Keratinocyte (primary cell): ENCODE measurements around the gene ORM1. TPM values are rescaled to one million over a fixed set of nuclear protein-coding genes. Genes with fewer than 3 reads are reported as not detected.

ENCODE experiments used
- DNase-seq: peaks from one replicate; pipeline ENCODE4 v3.0.0-alpha.2; 2011; ENCODE audit warnings: low read depth, missing footprints, low spot score
- FAIRE-seq: peaks from 2 replicates; lab custom pipeline; 2011; peaks lifted over from hg19 to GRCh38; lab: Jason Lieb, UNC
- H2AFZ ChIP-seq: 2 replicates; pipeline ENCODE4 v1.6.0; 2012; ENCODE audit warnings: low read length, control low read depth, inconsistent platforms; ENCODE audit not compliant: control insufficient read depth
- H3K27ac ChIP-seq: 2 replicates; pipeline ENCODE4 v1.5.1; 2011; ENCODE audit warnings: low read length; ENCODE audit not compliant: control insufficient read depth, insufficient read depth
- H3K27me3 ChIP-seq: 3 replicates; pipeline ENCODE4 v1.6.0; 2011; ENCODE audit warnings: low read length; ENCODE audit not compliant: control insufficient read depth, insufficient read depth; ENCODE audit errors: extremely low read depth
- H3K36me3 ChIP-seq, 2 experiments: 2 replicates in 1 of 2; 3 replicates in 1 of 2; pipeline ENCODE4 v1.5.1; 2011; ENCODE audit warnings: low read length in 2 of 2, mild to moderate bottlenecking in 1 of 2; ENCODE audit not compliant: control insufficient read depth in 2 of 2, insufficient read depth in 2 of 2; ENCODE audit errors: extremely low read depth in 1 of 2
- H3K4me1 ChIP-seq: 3 replicates; pipeline ENCODE4 v1.5.1; 2011; ENCODE audit warnings: low read length; ENCODE audit not compliant: control insufficient read depth, insufficient read depth; ENCODE audit errors: extremely low read depth
- H3K4me2 ChIP-seq: 3 replicates; pipeline ENCODE4 v1.6.0; 2011; ENCODE audit warnings: low read depth, low read length; ENCODE audit not compliant: control insufficient read depth, insufficient read depth; ENCODE audit errors: extremely low read depth
- H3K4me3 ChIP-seq, 3 experiments: fragments of 200-600 bp in 1 of 3; sonication (generic) in 1 of 3; 2 replicates in 2 of 3; 3 replicates in 1 of 3; pipeline ENCODE4 v1.5.1; 2011 to 2016; ENCODE audit warnings: low read length in 3 of 3, mild to moderate bottlenecking in 3 of 3, control low read depth in 2 of 3, inconsistent platforms in 1 of 3, low read depth in 1 of 3, mixed read lengths in 1 of 3, mixed run types in 1 of 3, moderate library complexity in 1 of 3; ENCODE audit not compliant: control insufficient read depth in 2 of 3, insufficient read depth in 2 of 3; ENCODE audit errors: extremely low read depth in 1 of 3
- H3K79me2 ChIP-seq: 2 replicates; pipeline ENCODE4 v1.6.0; 2012; ENCODE audit warnings: low read length; ENCODE audit not compliant: control insufficient read depth, insufficient read depth
- H3K9ac ChIP-seq: 3 replicates; pipeline ENCODE4 v1.6.0; 2011; ENCODE audit warnings: low read length; ENCODE audit not compliant: control insufficient read depth, insufficient read depth; ENCODE audit errors: extremely low read depth
- H3K9me1 ChIP-seq: 3 replicates; pipeline ENCODE4 v1.6.0; 2011; ENCODE audit warnings: low read length; ENCODE audit not compliant: control insufficient read depth, insufficient read depth; ENCODE audit errors: extremely low read depth
- H3K9me3 ChIP-seq: 2 replicates; pipeline ENCODE4 v1.5.1; 2012; ENCODE audit warnings: low read depth, low read length; ENCODE audit not compliant: control insufficient read depth
- H4K20me1 ChIP-seq: 3 replicates; pipeline ENCODE4 v1.6.0; 2011; ENCODE audit warnings: low read length; ENCODE audit not compliant: control insufficient read depth, insufficient read depth; ENCODE audit errors: extremely low read depth
- EZH2 ChIP-seq: IDR thresholded peaks from one replicate; pipeline ENCODE4 v1.6.1; 2012; ENCODE audit warnings: inconsistent platforms, mild to moderate bottlenecking, low read length, moderate library complexity
- dilution Hi-C: fragments of 300-500 bp; cut with MboI; formaldehyde crosslinking; loops from one replicate; pipeline ENCODE4 v1.7.0; 2020; ENCODE audit warnings: low sequenced_read_pairs; ENCODE audit not compliant: extremely low pct_ligation_motif_present
- polyA plus RNA-seq, 5 experiments: library from polyadenylated mRNA; depleted of rRNA in 3 of 5; stranded (reverse) in 3 of 5; stranded (forward) in 1 of 5; unstranded in 1 of 5; fragments of >200 nt; gene quantifications; 1 replicate in 1 of 5; 2 replicates in 3 of 5; 3 replicates in 1 of 5; pipeline versions ENCODE4 v1.2.1 to v1.2.3, GENCODE V29; 2011 to 2012; ENCODE audit warnings: missing spikeins in 2 of 5, low read depth in 1 of 5, low replicate concordance in 1 of 5
- TF ChIP-seq, protein P1 (sequence below), 3 experiments: IDR thresholded peaks in 1 of 3; conservative IDR thresholded peaks in 1 of 3; optimal IDR thresholded peaks in 1 of 3; 2 replicates in 2 of 3; 3 replicates in 1 of 3; pipeline versions ENCODE3 to v1.5.1; 2011; ENCODE audit warnings: low read length in 3 of 3, mild to moderate bottlenecking in 3 of 3, moderate library complexity in 2 of 3, control low read depth in 1 of 3, inconsistent platforms in 1 of 3; ENCODE audit not compliant: insufficient read depth in 2 of 3; ENCODE audit errors: extremely low read depth in 1 of 3

The ORM1 gene
- polyA plus RNA-seq, 1 donor (not counting 4 experiments of a cell fraction or from before 2014, with no cell fraction given) = not detected

DNA sequence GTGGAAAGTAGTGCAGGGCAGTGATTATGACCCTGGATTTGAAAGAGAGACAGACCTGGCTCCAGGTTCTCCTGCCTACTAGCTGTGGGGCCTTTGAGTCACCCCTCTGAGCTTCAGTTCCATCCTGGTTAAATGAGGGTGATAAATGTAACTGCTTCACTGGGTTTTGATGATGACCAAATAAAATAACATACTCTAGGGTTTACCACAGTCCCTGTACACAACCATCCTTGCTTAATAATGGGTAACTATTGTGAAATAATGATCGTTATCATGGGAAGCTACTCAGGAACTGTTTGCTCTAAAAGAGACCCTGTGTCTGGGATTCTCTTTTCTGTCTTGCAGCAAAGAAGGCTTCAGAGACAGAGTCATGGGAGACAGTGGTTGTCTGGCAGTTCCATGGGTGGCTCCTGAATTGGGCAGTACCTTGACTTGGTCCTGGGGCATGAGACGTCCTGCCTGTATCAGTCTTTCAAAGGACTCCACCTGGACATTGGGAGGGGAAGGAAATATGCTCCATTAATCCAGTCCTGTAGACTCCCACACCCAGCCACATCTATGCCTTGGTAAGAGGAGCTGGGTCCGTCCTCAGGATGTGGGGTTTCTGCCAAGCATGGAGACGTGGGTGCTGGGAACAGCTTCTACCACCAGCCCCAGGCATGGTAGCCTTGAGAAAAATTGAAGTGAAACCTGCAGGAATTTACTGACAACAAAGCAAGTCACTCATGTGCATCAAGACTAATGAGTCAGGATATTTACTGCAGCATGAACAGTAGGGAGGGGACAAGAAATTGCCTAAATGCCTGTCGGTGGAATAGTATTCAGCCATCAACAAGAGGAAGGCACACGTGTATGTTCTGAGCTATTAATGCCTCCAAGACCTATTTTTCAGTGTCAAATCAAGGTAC lies 41.5 kb downstream of the ORM1 start:
- FAIRE-seq = no peak
- Histone ChIP-seq H3K4me2 (no peak overlapping the region), H2AFZ (no peak overlapping the region)

GRCh38 chr9:114365194-114365593 lies 42.3 kb downstream of the ORM1 start:
- Histone ChIP-seq H4K20me1 (no peaks in the 10 kb centered on the region), H3K9ac (no peak overlapping the region), H3K36me3 (peaks cover 0 to 5% of the 10 kb centered on the region in 2 experiments), H3K4me3 (no peak overlapping the region), H3K9me3 (no peaks in the 10 kb centered on the region), H3K27ac (no peak overlapping the region), H3K4me1 (no peaks in the 10 kb centered on the region), H3K79me2 (no peaks in the 10 kb centered on the region), H2AFZ (no peak overlapping the region), H3K9me1 (no peaks in the 10 kb centered on the region), H3K27me3 (no peaks in the 10 kb centered on the region), H3K4me2 (no peak overlapping the region)
- TF ChIP-seq EZH2 = no peak
- TF ChIP-seq, protein P1, sequence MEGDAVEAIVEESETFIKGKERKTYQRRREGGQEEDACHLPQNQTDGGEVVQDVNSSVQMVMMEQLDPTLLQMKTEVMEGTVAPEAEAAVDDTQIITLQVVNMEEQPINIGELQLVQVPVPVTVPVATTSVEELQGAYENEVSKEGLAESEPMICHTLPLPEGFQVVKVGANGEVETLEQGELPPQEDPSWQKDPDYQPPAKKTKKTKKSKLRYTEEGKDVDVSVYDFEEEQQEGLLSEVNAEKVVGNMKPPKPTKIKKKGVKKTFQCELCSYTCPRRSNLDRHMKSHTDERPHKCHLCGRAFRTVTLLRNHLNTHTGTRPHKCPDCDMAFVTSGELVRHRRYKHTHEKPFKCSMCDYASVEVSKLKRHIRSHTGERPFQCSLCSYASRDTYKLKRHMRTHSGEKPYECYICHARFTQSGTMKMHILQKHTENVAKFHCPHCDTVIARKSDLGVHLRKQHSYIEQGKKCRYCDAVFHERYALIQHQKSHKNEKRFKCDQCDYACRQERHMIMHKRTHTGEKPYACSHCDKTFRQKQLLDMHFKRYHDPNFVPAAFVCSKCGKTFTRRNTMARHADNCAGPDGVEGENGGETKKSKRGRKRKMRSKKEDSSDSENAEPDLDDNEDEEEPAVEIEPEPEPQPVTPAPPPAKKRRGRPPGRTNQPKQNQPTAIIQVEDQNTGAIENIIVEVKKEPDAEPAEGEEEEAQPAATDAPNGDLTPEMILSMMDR (optimal IDR thresholded peaks at IDR 0.05 in 1 of 3, IDR thresholded peaks at IDR 0.05 in 1 of 3, conservative IDR thresholded peaks at IDR 0.05 in 1 of 3; ENCODE audit: extremely low read depth in 1 of 3, insufficient read depth in 2 of 3, low read length in 3 of 3) = no peak
- DNase-seq = no peak
- FAIRE-seq = no peak
- dilution Hi-C loops = no loop called here

More for the DNA sequence above, 41.5 kb downstream of the ORM1 start:
- Histone ChIP-seq H3K36me3 (peaks cover 0 to 7% of the 10 kb centered on the region in 2 experiments), H3K27ac (no peak overlapping the region), H3K27me3 (no peaks in the 10 kb centered on the region), H3K4me1 (no peaks in the 10 kb centered on the region), H4K20me1 (no peaks in the 10 kb centered on the region), H3K9ac (no peak overlapping the region), H3K9me1 (no peaks in the 10 kb centered on the region), H3K4me3 (no peak overlapping the region), H3K79me2 (no peaks in the 10 kb centered on the region), H3K9me3 (no peaks in the 10 kb centered on the region)
- DNase-seq = no peak
- dilution Hi-C loops = no loop called here
- TF ChIP-seq EZH2 = no peak
- TF ChIP-seq, protein P1 (optimal IDR thresholded peaks at IDR 0.05 in 1 of 3, IDR thresholded peaks at IDR 0.05 in 1 of 3, conservative IDR thresholded peaks at IDR 0.05 in 1 of 3; ENCODE audit: extremely low read depth in 1 of 3, insufficient read depth in 2 of 3, low read length in 3 of 3) = no peak
